WTC11 (cell line): Measurements from ENCODE around the gene ITPKC. TPM values are rescaled to one million over a fixed set of nuclear protein-coding genes. Genes with fewer than 3 reads are reported as not detected.

Source experiments
- ATAC-seq: fragments of 200-7000 bp; cut with Tn5 transposase; 2 replicates; pipeline ENCODE4 v1.10.0; 2021; ENCODE audit warnings: mild to moderate bottlenecking, moderate library complexity
- CTCF ChIA-PET: fragments of 300-600 bp; sonication (Branson Sonifier 250); formaldehyde crosslinking; loops from one replicate; lab custom pipeline; 2021; ENCODE audit warnings: antibody characterized with exemption; lab: Charles Lee
- POLR2A ChIA-PET: fragments of 350-600 bp; sonication (Branson Sonifier 250); formaldehyde crosslinking; loops from one replicate; lab custom pipeline; 2021; ENCODE audit warnings: antibody characterized with exemption; lab: Charles Lee
- DNase-seq: peaks from one replicate; pipeline ENCODE4 v3.0.0; 2021; ENCODE audit warnings: low spot score
- H3K27ac Mint-ChIP-seq: 2 replicates; pipeline ENCODE4 v1.8.0; 2021; ENCODE audit warnings: mixed read lengths
- H3K27me3 Mint-ChIP-seq: 2 replicates; pipeline ENCODE4 v1.8.0; 2021; ENCODE audit warnings: low read depth, mild to moderate bottlenecking, moderate library complexity, mixed read lengths
- H3K36me3 Mint-ChIP-seq: 2 replicates; pipeline ENCODE4 v1.8.0; 2021; ENCODE audit warnings: mixed read lengths
- H3K4me1 Mint-ChIP-seq: 2 replicates; pipeline ENCODE4 v1.8.0; 2022; ENCODE audit warnings: mixed read lengths
- H3K4me3 Mint-ChIP-seq: 2 replicates; pipeline ENCODE4 v1.8.0; 2021; ENCODE audit warnings: mild to moderate bottlenecking, moderate library complexity, mixed read lengths
- H3K9me3 Mint-ChIP-seq: 2 replicates; pipeline ENCODE4 v1.8.0; 2021; ENCODE audit warnings: mixed read lengths
- CDX4 ChIP-seq: fragments of 250-450 bp; sonication (Bioruptor Pico); IDR thresholded peaks from 2 replicates; pipeline ENCODE4 v1.9.0; 2021; ENCODE audit warnings: moderate library complexity, mild to moderate bottlenecking, inconsistent platforms, borderline replicate concordance
- CREB1 ChIP-seq: sonication (generic); formaldehyde crosslinking; IDR thresholded peaks from 2 replicates; pipeline ENCODE4 v1.8.0; 2023; ENCODE audit warnings: mild to moderate bottlenecking, missing genetic modification reagents
- EMX1 ChIP-seq: fragments of 250-450 bp; sonication (Bioruptor Pico); IDR thresholded peaks from 2 replicates; pipeline ENCODE4 v1.8.0; 2021; ENCODE audit warnings: mild to moderate bottlenecking
- FOXP1 ChIP-seq: sonication (generic); formaldehyde crosslinking; IDR thresholded peaks from 2 replicates; pipeline ENCODE4 v1.8.0; 2022; ENCODE audit warnings: missing genetic modification reagents, mild to moderate bottlenecking, moderate library complexity, borderline replicate concordance
- GABPB1 ChIP-seq: sonication (generic); formaldehyde crosslinking; IDR thresholded peaks from 2 replicates; pipeline ENCODE4 v1.8.1; 2023; ENCODE audit warnings: mild to moderate bottlenecking, missing genetic modification reagents
- GRHL2 ChIP-seq: fragments of 250-450 bp; sonication (Bioruptor Pico); IDR thresholded peaks from 2 replicates; pipeline ENCODE4 v1.8.0; 2022; ENCODE audit warnings: mild to moderate bottlenecking, moderate library complexity; ENCODE audit not compliant: insufficient replicate concordance, severe bottlenecking
- JAZF1 ChIP-seq: fragments of 250-450 bp; sonication (Bioruptor Pico); IDR thresholded peaks from 2 replicates; pipeline ENCODE4 v1.9.0; 2021; ENCODE audit warnings: moderate library complexity, mild to moderate bottlenecking, inconsistent platforms
- MLX ChIP-seq: sonication (generic); formaldehyde crosslinking; IDR thresholded peaks from 2 replicates; pipeline ENCODE4 v1.8.1; 2023; ENCODE audit warnings: mild to moderate bottlenecking, missing genetic modification reagents, moderate library complexity
- MXD4 ChIP-seq: fragments of 250-450 bp; sonication (Bioruptor Pico); IDR thresholded peaks from 2 replicates; pipeline ENCODE4 v1.8.0; 2021; ENCODE audit warnings: mild to moderate bottlenecking, moderate library complexity, borderline replicate concordance
- MYBL2 ChIP-seq: sonication (generic); formaldehyde crosslinking; IDR thresholded peaks from 2 replicates; pipeline ENCODE4 v1.8.1; 2023; ENCODE audit warnings: mild to moderate bottlenecking, moderate library complexity, missing genetic modification reagents
- PRDM15 ChIP-seq: sonication (generic); formaldehyde crosslinking; IDR thresholded peaks from 2 replicates; pipeline ENCODE4 v1.8.0; 2022; ENCODE audit warnings: missing genetic modification reagents
- PRRX2 ChIP-seq: fragments of 250-450 bp; sonication (Bioruptor Pico); IDR thresholded peaks from 2 replicates; pipeline ENCODE4 v1.8.0; 2021; ENCODE audit warnings: mild to moderate bottlenecking
- TEAD4 ChIP-seq: sonication (generic); formaldehyde crosslinking; IDR thresholded peaks from 2 replicates; pipeline ENCODE4 v1.8.0; 2022; ENCODE audit warnings: mild to moderate bottlenecking, missing genetic modification reagents
- TP53 ChIP-seq: sonication (generic); formaldehyde crosslinking; IDR thresholded peaks from 2 replicates; pipeline ENCODE4 v1.8.1; 2023; ENCODE audit warnings: mild to moderate bottlenecking, missing genetic modification reagents
- ZBTB21 ChIP-seq: sonication (generic); formaldehyde crosslinking; IDR thresholded peaks from 2 replicates; pipeline ENCODE4 v1.8.1; 2023; ENCODE audit warnings: mild to moderate bottlenecking, missing genetic modification reagents, borderline replicate concordance
- ZBTB43 ChIP-seq: sonication (generic); formaldehyde crosslinking; IDR thresholded peaks from 2 replicates; pipeline ENCODE4 v1.8.1; 2023; ENCODE audit warnings: mild to moderate bottlenecking, missing genetic modification reagents
- ZNF121 ChIP-seq: sonication (generic); formaldehyde crosslinking; IDR thresholded peaks from 2 replicates; pipeline ENCODE4 v1.8.0; 2023; ENCODE audit warnings: missing genetic modification reagents
- ZNF138 ChIP-seq: sonication (generic); formaldehyde crosslinking; conservative IDR thresholded peaks from 2 replicates; pipeline ENCODE4 v1.8.1; 2022; ENCODE audit warnings: mild to moderate bottlenecking, moderate library complexity, missing genetic modification reagents
- ZNF512 ChIP-seq: sonication (generic); formaldehyde crosslinking; IDR thresholded peaks from 2 replicates; pipeline ENCODE4 v1.8.1; 2022; ENCODE audit warnings: missing genetic modification reagents, borderline replicate concordance
- total RNA-seq: library from RNA; stranded (reverse); gene quantifications from 3 replicates; pipeline ENCODE4 v1.2.3, GENCODE V29; 2021

ITPKC gene
- total RNA-seq, 1 experiment from 2014 or later, result 13.8 TPM

GRCh38 chr19:40775632-40776022, 58.7 kb downstream of the ITPKC start:
- TF ChIP-seq ZBTB21 (CRISPR knock-in tag) (no peak), GABPB1 (CRISPR knock-in tag) (no peak), ZNF512 (CRISPR knock-in tag) (no peak), PRDM15 (CRISPR knock-in tag) (no peak), FOXP1 (CRISPR knock-in tag) (no peak)
- H3K9me3 Mint-ChIP-seq, result peaks cover 14% of the 10 kb centered on the region
- H3K4me1 Mint-ChIP-seq, result peaks cover 27% of the 10 kb centered on the region
- peaks cover 5% of the 10 kb centered on the region for H3K36me3 Mint-ChIP-seq
- peak overlapping the region; percentile 68; the same call in 1 of the 2 replicates for H3K27ac Mint-ChIP-seq
- ChIA-PET CTCF (interaction anchor here (1.1 to 4.7 kb wide), 2 partner anchors 23 to 30 kb away, joined by 3 to 71 read pairs; partner anchors contain the start of gene EGLN2), POLR2A (no interaction called here)
- no peaks in the 10 kb centered on the region for H3K27me3 Mint-ChIP-seq
- H3K4me3 Mint-ChIP-seq, result no peak overlapping the region
- ATAC-seq, result no peak
- DNase-seq, result no peak

- TF ChIP-seq MXD4 (CRISPR knock-in tag) (no peak), ZBTB21 (CRISPR knock-in tag) (no peak), MYBL2 (CRISPR knock-in tag) (no peak), GRHL2 (CRISPR knock-in tag) (no peak), CREB1 (CRISPR knock-in tag) (no peak), JAZF1 (no peak), ZNF138 (CRISPR knock-in tag) (no peak), TEAD4 (CRISPR knock-in tag) (no peak), PRRX2 (CRISPR knock-in tag) (no peak), ZBTB43 (CRISPR knock-in tag) (no peak), CDX4 (CRISPR knock-in tag) (no peak), TP53 (CRISPR knock-in tag) (no peak), EMX1 (CRISPR knock-in tag) (no peak), MLX (CRISPR knock-in tag) (no peak), ZNF121 (CRISPR knock-in tag) (no peak)
- DNase-seq, result no peak
- no peak for ATAC-seq
- Mint-ChIP-seq H3K27me3 (no peaks in the 10 kb centered on the region), H3K9me3 (peaks cover 7% of the 10 kb centered on the region), H3K36me3 (no peaks in the 10 kb centered on the region), H3K4me3 (no peak overlapping the region), H3K4me1 (peaks cover 27% of the 10 kb centered on the region), H3K27ac (no peak overlapping the region)
- POLR2A ChIA-PET, result interaction anchor here (0.5 to 3.2 kb wide), 3 partner anchors 22 to 368 kb away, joined by 5 to 48 read pairs (median 34); partner anchors contain the start of genes ACTMAP, EGLN2 and SNRPA
- CTCF ChIA-PET, result interaction anchor here (1.1 to 4.7 kb wide), 5 partner anchors 22 to 114 kb away, joined by 3 to 71 read pairs (median 20); partner anchors contain the start of gene EGLN2
These were observed 59.5 kb downstream of the ITPKC start for GRCh38 chr19:40776364-40776763.
